GM21825 (cell line): Measurements from ENCODE around the gene TAF11L14.
"Not testable (repeated sequence)": the region's sequence is repeated elsewhere in the genome, so short reads cannot be mapped to it uniquely, and the experiment has no call there.

ENCODE experiments used
- ATAC-seq: cut with Tn5 transposase; IDR thresholded peaks from one replicate; pipeline ENCODE4 v1.9.1; 2021; ENCODE audit warnings: mild to moderate bottlenecking, moderate library complexity; ENCODE audit not compliant: unreplicated experiment

Gene TAF11L14

DNA sequence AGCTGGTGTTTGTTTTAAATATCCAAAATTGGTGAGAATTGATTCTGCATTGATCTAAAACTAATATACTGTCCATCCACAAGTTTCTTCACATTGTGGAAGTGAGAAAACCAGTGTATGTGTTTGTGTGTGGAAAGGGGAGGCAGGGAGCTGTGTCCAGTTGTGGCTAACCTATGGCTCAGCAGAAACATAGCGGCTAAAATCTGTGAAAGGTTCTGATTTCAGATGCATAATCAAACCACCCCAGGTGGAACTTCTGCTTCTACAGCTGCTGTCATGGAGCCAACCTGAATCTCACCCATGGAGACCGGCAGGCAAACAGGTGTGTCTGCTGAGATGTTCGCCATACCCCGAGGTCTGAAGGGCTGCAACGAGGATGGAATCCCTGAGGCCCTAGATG, at the start of gene TAF11L14:
TSS of gene TAF11L14 (plus strand) at position 301 of the 400 bp plus-strand sequence.
- no peak for ATAC-seq

DNA sequence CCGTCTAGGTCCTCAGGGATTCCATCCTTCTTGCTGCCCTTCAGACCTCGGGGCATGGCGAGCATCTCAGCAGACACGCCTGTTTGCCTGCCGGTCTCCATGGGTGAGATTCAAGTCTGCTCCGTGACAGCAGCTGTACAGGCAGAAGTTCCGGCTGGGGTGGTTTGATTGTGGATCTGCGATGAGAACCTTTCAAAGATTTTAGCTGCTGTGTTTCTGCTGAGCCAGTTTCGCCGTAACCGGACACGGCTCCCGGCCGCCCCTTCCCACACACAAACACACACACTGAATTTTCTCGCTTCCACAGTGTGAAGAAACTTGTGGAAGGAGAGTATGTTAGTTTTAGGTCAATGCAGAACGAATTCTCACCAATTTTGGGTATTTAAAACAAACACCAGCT, 48.6 kb upstream of the TAF11L14 start, which contains the start of gene TAF11L7:
TSS of gene TAF11L7 (minus strand) at position 101 of the 400 bp plus-strand sequence.
- ATAC-seq, result not testable (repeated sequence)

DNA sequence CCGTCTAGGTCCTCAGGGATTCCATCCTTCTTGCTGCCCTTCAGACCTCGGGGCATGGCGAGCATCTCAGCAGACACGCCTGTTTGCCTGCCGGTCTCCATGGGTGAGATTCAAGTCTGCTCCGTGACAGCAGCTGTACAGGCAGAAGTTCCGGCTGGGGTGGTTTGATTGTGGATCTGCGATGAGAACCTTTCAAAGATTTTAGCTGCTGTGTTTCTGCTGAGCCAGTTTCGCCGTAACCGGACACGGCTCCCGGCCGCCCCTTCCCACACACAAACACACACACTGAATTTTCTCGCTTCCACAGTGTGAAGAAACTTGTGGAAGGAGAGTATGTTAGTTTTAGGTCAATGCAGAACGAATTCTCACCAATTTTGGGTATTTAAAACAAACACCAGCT, 43.4 kb upstream of the TAF11L14 start, which contains the start of gene TAF11L8:
TSS of gene TAF11L8 (minus strand) at position 101 of the 400 bp plus-strand sequence.
- not testable (repeated sequence) for ATAC-seq

DNA sequence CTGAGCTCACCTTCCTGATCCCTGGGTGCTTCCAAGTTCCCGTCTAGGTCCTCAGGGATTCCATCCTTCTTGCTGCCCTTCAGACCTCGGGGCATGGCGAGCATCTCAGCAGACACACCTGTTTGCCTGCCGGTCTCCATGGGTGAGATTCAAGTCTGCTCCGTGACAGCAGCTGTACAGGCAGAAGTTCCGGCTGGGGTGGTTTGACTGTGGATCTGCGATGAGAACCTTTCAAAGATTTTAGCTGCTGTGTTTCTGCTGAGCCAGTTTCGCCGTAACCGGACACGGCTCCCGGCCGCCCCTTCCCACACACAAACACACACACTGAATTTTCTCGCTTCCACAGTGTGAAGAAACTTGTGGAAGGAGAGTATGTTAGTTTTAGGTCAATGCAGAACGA, 40.0 kb upstream of the TAF11L14 start, which contains the start of gene TAF11L9:
TSS of gene TAF11L9 (minus strand) at position 140 of the 400 bp plus-strand sequence.
- ATAC-seq, result not testable (repeated sequence)

DNA sequence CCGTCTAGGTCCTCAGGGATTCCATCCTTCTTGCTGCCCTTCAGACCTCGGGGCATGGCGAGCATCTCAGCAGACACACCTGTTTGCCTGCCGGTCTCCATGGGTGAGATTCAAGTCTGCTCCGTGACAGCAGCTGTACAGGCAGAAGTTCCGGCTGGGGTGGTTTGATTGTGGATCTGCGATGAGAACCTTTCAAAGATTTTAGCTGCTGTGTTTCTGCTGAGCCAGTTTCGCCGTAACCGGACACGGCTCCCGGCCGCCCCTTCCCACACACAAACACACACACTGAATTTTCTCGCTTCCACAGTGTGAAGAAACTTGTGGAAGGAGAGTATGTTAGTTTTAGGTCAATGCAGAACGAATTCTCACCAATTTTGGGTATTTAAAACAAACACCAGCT, 36.5 kb upstream of the TAF11L14 start, which contains the start of gene TAF11L10:
TSS of gene TAF11L10 (minus strand) at position 101 of the 400 bp plus-strand sequence.
- not testable (repeated sequence) for ATAC-seq

DNA sequence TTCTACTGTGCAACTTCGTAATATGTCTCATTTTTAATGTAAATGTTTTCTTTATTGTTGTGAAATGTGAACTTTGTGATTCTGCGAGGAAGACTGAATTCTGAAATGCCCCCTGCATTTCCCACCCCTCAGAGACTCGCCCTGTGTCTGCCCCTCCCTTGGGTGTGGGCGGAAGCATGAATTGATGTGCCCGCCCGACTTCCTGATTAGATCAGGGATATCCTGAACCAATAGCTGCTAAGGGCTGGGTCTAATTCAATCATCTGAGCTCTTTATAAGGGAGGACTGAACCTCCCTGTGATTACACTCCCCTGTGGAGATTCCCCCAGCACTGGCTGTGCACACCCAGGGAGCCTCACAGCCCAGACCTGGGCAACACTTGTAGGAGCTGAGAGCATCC, 30.4 kb upstream of the TAF11L14 start, which contains the start of gene TAF11L11:
TSS of gene TAF11L11 (plus strand) at position 304 of the 400 bp plus-strand sequence.
- ATAC-seq, result not testable (repeated sequence)

DNA sequence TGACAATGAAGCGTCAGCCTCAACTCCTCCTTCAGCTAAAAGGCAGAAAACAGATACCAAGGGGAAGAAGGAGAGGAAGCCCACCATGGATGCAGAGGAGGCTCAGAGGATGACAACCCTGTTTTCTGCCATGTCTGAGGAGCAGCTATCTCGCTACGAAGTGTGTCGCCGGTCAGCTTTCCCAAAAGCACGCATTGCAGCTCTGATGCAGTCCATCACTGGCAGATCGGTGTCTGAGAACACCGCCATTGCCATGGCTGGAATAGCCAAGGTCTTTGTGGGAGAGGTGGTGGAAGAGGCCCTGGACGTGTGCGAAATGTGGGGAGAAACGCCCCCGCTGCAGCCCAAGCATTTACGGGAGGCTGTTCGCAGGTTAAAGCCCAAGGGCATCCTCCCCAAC, 29.3 kb upstream of the TAF11L14 start:
- ATAC-seq, result no peak

DNA sequence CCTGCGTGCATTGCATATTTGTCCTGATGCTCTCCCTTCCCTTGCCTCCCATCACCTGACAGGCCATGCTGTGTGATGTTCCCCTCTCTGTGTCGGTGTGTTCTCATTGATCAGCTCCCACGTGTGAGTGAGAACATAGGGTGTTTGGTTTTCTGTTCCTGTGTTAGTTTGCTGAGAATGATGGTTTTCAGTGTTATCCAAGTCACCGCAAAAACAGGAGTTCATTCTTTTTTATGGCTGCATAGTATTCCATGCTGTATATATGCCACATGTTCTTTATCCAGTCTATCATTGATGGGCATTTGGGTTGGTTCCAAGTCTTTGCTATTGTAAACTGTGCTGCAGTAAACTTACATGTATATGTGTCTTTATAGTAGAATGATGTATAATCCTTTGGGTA, 26.8 kb upstream of the TAF11L14 start:
- not testable (repeated sequence) for ATAC-seq

DNA sequence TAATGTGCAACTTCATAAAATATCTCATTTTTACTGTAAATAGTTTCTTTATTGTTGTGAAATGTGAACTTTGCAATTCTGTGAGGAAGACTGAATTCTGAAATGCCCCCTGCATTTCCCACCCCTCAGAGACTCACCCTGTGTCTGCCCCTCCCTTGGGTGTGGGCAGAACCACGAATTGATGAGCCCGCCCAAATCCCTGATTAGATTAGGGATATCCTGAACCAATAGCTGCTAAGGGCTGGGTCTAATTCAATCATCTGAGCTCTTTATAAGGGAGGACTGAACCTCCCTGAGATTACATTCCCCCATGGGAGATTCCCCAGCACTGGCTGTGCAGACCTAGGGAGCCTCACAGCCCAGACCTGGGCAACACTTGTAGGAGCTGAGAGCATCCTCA, 24.2 kb upstream of the TAF11L14 start, which contains the start of gene TAF11L12:
TSS of gene TAF11L12 (plus strand) at position 301 of the 400 bp plus-strand sequence.
- ATAC-seq, result not testable (repeated sequence)

DNA sequence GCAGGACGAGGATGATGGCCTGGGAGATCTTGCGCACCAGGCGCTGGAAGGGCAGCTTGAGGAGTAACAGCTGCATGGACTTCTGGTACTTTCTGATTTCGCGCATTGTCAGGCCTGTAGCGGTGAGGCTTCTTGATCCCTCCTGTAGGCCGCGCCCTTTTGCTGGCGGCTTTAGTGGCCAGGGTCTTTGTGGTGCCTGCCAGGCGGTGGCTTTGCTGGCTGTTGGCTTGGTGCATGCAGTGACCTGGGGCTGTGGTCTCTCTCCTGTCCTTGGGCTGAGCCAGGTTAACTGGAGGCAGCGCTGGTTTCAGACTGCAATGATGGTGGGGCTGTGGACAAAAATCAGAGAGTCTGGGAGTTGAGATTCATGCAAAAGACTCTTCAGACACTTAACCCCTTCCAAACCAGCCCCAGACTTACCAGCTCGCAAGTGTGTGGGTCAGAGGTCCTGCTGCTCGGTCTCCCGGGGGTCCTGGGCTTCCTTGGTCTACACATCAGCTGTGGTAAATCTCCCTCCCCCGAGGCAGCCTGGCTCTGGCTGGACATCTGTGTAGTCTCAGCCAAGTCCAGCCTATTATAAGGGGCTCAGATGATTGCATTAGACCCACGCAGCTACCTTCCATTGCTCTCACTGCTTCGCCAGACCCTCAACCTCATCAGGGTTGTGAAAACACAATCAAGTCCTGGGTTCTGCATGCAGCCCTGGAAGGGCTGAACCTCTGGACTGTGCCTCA, 19.2 kb upstream of the TAF11L14 start:
- no peak for ATAC-seq

DNA sequence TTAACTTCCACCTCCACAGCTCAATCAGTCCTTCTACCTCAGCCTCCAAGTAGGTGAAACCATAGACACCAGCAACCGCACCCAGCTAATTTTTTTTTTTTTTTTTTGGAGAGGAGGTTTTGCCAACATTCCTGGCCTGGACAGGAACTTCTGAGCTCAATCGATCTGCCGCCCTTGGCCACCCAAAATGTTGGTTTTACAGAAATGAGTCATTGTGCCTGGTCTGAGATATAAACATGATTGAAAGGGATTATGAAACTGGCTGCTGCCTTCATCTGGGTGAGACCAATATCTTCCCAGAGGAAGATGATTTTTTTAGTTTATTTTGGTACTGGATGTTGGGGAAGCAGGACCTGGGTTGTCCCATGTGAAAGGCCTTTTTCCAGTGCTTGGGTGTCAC, 14.9 kb upstream of the TAF11L14 start:
- ATAC-seq, result no peak

DNA sequence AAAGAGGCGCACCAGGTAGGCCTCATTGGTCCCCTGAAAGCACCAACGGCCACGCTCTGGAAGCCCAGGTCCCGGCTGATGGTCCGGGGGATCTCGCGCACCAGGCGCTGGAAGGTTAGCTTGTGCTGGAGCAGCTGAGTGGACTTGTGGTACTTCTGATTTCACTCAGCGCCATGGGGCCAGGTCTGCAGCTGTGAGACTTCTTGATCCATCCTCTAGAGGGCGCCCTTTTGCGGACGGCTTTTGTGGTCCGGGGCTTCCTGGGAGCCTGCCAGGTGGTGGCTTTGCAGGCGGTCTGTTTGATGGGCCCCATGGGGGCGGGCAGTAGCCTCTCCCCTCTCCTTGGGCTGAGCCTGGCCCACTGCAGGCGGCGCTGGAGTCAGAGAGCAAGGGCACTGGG, 13.6 kb upstream of the TAF11L14 start:
- no peak for ATAC-seq

DNA sequence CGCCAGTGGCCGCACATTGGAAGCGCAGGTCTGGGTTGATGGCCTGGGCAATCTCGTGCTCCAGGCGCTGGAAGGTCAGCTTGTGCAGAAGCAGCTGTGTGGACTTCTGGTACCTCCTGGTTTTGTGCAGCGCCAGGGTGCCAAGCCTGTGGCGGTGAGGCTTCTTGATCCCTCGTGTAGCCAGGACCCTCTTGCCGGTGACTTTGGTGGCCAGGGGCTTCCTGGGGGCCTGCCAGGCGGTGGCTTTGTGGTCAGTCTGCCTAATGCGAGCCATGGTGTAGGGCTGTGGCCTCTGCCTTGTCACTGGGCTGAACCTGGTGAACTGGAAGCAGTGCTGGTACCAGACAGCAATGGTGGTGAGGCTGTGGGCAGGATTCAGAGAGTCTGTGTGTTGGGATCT, 8.6 kb upstream of the TAF11L14 start:
- no peak for ATAC-seq

DNA sequence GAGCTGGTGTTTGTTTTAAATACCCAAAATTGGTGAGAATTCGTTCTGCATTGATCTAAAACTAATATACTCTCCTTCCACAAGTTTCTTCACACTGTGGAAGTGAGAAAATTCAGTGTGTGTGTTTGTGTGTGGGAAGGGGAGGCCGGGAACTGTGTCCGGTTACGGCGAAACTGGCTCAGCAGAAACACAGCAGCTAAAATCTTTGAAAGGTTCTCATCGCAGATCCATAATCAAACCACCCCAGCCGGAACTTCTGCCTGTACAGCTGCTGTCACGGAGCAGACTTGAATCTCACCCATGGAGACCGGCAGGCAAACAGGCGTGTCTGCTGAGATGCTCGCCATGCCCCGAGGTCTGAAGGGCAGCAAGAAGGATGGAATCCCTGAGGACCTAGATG, 2.5 kb upstream of the TAF11L14 start, which contains the start of gene TAF11L13:
TSS of gene TAF11L13 (plus strand) at position 301 of the 400 bp plus-strand sequence.
- ATAC-seq, result not testable (repeated sequence)

DNA sequence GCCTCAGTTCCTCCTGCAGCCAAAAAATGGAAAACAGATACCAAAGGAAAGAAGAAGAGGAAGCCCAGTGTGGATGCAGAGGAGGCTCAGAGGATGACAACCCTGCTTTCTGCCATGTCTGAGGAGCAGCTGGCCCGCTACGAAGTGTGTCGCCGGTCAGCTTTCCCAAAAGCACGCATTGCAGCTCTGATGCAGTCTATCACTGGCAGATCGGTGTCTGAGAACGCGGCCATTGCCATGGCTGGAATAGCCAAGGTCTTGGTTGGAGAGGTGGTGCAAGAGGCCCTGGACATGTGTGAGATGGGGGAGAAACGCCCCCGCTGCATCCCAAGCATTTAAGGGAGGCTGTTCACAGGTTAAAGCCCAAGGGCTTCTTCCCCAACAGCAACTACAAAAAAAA, 15.0 kb downstream of the TAF11L14 start:
- not testable (repeated sequence) for ATAC-seq

DNA sequence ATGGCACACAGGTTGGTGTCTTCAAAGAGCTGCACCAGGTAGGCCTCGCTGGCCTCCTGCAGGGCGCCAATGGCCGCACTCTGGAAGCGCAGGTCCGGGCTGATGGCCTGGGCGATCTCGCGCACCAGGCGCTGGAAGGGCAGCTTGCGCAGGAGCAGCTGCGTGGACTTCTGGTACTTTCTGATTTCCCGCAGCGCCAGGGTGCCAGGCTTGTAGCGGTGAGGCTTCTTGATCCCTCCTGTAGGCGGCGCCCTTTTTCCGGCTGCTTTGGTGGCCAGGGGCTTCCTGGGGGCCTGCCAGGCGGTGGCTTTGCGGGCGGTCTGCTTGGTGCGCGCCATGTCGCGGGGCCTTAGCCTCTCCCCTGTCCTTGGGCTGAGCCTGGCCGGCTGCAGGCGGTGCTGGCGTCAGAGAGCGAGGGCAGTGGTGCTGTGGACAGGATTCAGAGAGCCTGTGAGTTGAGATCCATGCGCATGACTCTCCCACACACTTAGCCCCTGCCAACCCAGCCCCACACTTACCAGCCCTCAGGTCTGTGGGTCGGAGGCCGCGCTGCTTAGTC, 21.0 kb downstream of the TAF11L14 start:
- not testable (repeated sequence) for ATAC-seq

DNA sequence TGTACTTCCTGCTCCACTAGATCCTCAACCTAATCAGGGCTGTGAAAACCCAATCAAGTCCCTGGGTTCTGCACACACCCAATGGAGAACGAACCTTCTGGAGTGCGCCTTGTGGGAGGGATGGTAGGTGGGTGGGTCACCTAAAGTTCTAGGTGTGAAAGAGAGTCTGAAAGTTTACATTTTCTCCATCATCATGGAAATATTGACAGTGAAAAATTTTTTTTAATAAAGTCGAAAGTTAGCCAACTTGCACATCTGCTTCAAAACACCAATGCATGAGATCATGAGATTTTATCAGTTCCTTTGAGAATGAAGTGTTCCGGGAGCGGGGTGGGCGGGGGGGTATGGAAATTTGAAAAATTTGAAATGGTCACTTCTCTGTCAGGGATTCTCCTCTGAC, 21.7 kb downstream of the TAF11L14 start:
- ATAC-seq, result no peak

DNA sequence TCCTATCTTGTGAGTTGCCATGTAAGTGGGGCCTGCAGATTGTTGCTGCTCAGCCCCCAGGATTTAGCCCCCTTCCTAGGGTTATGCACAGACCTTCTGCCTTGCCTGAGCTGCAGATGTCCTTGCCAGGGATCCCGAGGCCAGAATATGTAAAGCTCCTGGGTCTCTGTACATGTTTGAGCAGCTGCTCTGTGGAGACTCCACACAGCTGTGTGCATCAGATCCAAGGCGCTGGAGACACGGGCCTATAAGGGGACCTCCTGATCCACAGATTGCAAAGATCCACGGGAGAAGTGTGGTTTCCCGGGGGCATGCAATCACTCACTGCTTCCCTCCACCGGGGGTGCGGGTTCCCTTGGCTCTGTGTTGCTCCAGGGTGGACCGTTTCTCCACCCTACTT, 28.9 kb downstream of the TAF11L14 start:
- no peak for ATAC-seq

DNA sequence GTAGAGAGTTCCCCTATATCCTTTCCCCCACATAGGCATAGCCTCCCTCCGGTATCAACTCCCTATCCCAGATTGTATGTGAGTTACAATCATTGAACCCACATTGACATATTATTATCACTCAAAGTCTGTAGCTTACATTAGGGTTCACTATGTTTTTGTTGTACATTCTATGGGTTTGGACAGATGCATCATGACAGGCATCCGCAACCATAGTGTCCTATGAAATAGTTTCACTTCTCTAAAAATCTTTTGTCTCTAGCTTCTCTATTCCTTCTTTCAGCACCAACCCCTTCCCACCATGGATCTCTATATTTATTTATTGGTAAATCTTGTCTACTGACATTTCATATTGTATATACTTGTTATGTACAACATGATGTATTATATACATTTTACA, 31.6 kb downstream of the TAF11L14 start:
- ATAC-seq, result no peak

DNA sequence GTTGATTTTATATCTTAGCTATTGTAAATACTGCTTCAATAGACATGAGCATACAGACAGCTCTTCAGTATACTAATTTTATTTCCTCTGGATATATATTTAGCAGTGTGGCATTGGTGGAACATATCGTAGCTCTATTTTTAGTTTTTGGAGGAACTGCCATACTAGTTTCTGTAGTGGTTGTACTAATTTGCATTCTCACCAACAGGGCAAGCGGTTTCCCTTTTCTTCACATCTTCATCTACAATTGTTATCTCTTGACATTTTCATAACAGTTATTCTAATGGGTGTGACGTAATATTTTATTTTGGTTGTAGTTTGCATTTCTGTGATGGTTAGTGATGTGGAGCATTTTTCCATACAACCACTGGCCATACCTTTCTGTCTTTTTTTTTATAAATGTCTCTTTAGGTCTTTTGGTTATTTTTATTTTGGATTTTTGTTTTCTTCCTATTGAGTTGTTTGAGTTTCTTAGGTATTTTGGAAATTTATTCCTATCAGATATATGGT, 32.5 kb downstream of the TAF11L14 start:
- no peak for ATAC-seq

DNA sequence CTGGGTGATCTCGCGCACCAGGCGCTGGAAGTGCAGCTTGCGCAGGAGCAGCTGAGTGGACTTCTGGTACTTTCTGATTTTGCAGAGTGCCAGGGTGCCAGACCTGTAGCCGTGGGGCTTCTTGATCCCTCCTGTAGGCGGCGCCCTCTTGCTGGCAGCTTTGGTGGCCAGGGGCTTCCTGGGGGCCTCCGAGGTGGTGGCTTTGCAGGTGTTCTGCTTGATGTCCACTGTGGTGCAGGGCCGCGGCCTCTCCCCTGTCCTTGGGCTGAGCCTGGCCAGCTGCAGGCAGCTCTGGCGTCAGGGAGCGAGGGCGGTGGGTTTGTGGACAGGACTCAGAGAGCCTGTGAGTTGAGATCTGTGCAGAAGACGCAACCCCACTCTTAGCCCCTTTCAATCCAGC, 36.1 kb downstream of the TAF11L14 start:
- ATAC-seq, result no peak
